Subcutaneous adipose tissue (tissue), 4 donors: ENCODE data around the gene BPIFB4. TPM values are rescaled to one million over a fixed set of nuclear protein-coding genes. Genes with fewer than 3 reads are reported as not detected.

Experiments used
- total RNA-seq, 4 donors: library from RNA; depleted of rRNA; stranded (reverse); fragments of >200 nt; gene quantifications; one replicate each; pipeline ENCODE4 v1.1.0, GENCODE V29; 2016
- TF ChIP-seq, protein P1 (sequence below): fragments of 450-650 bp; IDR thresholded peaks from one replicate; pipeline ENCODE4 v1.5.1; 2016; ENCODE audit warnings: low read depth, mild to moderate bottlenecking, control low read depth, antibody characterized with exemption, moderate library complexity

Gene BPIFB4
- total RNA-seq, 4 donors from 2014 or later = not detected

DNA sequence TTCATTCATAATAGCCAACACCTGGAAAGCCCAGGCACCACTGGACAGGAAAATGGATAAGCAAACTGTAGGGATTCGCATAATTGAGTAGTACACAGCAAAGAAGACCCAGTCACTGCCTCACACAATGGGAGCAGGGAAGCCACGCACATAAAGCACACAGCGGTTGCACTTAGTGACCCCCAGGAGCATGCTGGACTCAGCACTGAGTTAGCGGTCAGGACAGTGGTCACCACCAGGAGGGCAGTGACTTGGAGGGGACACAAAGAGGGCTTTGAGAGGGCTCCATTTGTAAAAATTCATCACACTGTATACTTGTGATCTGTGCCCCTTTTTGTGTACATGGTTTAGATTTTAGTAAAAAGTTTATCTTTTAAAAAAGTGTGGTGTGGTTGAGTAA, 28.1 kb upstream of the BPIFB4 start:
- TF ChIP-seq, protein P1, sequence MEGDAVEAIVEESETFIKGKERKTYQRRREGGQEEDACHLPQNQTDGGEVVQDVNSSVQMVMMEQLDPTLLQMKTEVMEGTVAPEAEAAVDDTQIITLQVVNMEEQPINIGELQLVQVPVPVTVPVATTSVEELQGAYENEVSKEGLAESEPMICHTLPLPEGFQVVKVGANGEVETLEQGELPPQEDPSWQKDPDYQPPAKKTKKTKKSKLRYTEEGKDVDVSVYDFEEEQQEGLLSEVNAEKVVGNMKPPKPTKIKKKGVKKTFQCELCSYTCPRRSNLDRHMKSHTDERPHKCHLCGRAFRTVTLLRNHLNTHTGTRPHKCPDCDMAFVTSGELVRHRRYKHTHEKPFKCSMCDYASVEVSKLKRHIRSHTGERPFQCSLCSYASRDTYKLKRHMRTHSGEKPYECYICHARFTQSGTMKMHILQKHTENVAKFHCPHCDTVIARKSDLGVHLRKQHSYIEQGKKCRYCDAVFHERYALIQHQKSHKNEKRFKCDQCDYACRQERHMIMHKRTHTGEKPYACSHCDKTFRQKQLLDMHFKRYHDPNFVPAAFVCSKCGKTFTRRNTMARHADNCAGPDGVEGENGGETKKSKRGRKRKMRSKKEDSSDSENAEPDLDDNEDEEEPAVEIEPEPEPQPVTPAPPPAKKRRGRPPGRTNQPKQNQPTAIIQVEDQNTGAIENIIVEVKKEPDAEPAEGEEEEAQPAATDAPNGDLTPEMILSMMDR = no peak

DNA sequence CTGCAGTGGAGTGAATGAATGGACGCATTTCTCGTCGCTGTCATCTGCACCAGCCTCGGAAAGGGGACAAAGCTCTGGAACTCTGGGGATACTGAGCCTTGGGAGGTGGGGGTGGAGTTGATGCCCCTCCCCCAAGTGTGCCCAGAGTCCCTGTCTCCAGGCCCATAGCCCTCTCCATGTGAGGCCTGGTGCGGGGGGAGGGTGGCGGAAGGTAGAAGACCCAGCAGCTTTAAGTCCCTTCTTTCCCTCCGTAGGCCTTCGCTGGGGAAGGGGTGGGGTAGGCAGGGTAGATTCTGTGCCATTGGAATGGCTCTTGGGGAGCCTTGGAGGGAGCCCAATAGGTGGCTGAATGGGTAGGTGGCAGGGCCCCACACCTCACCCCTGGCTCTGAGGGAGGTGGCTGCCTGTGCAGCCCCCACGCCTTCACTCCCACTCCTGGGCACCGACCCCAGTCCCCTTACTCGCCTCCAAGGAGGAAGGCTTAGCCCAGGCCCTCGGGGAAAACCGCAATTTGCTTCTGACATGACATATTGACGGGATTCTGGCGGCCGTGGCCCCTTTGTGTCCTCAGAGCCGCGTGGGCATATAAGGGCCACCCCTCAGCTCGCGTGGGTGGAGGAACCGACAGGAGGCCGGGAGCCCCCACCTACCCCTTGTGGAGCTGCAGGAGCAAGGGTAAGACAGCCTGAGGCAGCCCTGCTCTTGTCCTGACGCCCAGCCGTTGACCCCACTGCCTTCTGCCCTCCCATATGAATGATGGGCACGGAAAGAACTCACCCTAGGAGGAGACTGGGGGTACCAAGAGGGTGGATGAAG, 25.9 kb upstream of the BPIFB4 start, which contains the start of gene BPIFB3:
Gene BPIFB3 (plus strand): TSS at position 613 of the 816 bp plus-strand sequence. CDS start 1,533 bp downstream, outside the sequence.
- TF ChIP-seq, protein P1 = no peak

DNA sequence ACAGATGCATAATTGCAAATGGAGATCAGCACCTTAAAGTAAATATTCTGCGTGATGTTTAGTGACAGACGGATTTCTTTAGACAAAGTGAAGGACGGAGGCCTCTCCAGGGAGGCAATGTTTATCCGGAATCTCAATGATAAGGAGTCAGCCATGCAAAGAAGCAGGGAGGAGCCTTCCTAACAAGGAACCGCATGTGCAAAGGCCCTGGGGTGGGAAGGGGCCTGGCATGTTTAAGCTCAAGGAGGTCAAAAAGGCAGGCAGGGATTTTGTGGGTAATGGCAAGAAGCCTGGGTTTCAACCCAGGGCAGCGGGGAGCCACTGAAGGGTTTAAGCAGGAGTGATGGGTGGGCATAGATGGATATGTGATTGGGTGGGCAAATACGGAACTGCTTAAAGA, 25.1 kb upstream of the BPIFB4 start:
- TF ChIP-seq, protein P1 = no peak

DNA sequence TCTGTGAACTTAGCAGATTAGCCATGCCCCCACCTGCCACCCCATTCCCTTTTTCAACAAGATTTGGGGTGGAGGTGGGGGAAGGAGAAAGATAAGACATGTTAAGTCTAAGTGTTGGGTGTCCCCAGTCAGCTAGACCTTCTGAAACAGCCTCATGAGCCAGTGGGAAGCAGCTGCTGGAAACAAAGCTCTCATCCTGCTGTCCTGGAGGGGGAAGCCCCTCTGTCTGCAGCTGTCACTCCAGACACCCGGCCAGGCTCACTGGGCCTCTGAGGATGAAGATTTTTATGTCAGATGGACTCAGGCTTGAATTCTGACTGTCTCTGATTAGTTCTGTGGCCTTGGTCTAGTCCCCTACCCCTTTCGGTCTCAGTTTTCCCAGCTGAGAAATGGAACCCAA, 24.7 kb upstream of the BPIFB4 start:
- TF ChIP-seq, protein P1 = no peak

DNA sequence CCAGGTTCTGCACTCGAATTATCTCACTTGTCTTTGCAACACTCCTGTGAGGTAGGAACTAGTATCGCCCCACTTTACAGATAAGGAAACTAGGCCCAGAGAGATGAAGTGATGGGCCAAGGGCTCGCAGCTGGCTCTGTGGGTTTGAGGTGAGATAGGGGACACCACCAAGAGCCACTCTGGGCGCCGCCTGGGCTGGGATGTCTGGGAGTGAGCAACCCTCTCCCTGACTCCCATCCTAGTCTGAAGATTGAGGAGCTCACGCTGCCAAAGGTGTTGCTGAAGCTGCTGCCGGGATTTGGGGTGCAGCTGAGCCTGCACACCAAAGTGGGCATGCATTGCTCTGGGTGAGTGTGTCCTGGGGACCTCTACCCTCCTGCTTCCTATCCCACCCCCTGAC, 20.3 kb upstream of the BPIFB4 start:
- TF ChIP-seq, protein P1 = no peak

DNA sequence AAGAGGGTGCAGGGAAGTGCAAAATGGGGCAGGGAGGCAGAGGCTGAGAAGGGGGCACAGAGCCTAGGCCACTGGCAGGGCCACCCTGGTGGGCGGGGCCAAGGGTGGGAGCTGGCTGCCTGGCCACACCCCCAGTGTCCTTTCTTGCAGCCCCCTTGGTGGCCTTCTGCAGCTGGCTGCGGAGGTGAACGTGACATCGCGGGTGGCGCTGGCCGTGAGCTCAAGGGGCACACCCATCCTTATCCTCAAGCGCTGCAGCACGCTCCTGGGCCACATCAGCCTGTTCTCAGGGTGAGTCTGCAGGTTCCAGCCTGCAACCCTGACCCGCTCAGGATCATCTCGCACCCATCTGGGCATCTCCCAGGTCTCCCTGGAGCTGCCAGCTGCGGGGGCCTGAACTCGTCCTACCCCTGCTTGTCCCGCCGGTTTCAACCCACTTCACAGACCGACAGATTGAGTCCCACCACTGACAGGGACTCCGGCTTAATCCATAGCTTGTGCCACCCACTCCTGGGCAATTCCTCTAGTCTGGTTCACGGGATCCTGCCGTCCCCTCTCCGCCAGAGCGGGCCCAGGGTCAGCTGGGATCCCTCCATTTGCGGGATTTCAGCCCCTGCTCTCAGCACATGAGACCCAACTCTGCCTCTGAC, 19.6 kb upstream of the BPIFB4 start:
- TF ChIP-seq, protein P1 = no peak

DNA sequence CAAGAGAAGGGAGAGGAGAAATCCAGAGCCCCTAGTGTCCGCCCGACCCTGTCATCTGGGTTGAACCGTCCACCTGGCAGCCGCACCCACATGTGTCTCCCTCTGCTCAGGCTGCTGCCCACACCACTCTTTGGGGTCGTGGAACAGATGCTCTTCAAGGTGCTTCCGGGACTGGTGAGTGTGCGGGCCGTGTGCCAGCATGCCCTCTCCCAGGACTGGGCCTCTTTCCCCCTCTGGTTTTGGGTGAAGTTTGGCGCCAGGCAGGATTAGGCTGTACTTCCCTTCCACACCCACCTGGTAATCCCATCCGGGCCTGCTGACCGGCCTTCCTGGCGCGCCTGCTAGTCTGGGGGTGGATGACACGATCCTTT, 17.8 kb upstream of the BPIFB4 start:
- TF ChIP-seq, protein P1 = no peak
